ENCODE data around the gene PLXNA3.

DNA sequence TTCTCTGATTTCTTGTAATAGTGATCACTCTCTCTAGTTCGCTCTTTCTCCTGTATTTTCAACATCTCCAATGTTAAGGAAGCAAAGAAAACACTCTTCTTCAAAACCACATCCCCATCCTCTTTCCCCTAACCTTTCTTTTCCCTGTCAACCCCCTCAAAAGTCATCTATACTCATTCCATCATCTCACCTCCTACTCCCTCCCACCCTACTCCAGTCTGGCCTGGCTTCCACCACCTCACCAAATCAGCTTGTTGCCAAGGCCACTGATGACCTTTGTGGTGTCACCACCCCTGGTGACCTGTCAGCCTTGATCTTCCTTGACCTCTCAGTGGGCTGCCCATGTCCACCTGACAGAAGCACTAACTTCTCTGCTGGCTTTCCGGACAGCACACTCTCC lies 55.6 kb downstream of the PLXNA3 start:
- TF ChIP-seq, protein P1, sequence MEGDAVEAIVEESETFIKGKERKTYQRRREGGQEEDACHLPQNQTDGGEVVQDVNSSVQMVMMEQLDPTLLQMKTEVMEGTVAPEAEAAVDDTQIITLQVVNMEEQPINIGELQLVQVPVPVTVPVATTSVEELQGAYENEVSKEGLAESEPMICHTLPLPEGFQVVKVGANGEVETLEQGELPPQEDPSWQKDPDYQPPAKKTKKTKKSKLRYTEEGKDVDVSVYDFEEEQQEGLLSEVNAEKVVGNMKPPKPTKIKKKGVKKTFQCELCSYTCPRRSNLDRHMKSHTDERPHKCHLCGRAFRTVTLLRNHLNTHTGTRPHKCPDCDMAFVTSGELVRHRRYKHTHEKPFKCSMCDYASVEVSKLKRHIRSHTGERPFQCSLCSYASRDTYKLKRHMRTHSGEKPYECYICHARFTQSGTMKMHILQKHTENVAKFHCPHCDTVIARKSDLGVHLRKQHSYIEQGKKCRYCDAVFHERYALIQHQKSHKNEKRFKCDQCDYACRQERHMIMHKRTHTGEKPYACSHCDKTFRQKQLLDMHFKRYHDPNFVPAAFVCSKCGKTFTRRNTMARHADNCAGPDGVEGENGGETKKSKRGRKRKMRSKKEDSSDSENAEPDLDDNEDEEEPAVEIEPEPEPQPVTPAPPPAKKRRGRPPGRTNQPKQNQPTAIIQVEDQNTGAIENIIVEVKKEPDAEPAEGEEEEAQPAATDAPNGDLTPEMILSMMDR (IDR thresholded peaks at IDR 0.05): no peak
- TF ChIP-seq, protein P2, sequence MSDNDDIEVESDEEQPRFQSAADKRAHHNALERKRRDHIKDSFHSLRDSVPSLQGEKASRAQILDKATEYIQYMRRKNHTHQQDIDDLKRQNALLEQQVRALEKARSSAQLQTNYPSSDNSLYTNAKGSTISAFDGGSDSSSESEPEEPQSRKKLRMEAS (IDR thresholded peaks at IDR 0.05; ENCODE audit: low read depth): no peak
- TF ChIP-seq, protein P3, sequence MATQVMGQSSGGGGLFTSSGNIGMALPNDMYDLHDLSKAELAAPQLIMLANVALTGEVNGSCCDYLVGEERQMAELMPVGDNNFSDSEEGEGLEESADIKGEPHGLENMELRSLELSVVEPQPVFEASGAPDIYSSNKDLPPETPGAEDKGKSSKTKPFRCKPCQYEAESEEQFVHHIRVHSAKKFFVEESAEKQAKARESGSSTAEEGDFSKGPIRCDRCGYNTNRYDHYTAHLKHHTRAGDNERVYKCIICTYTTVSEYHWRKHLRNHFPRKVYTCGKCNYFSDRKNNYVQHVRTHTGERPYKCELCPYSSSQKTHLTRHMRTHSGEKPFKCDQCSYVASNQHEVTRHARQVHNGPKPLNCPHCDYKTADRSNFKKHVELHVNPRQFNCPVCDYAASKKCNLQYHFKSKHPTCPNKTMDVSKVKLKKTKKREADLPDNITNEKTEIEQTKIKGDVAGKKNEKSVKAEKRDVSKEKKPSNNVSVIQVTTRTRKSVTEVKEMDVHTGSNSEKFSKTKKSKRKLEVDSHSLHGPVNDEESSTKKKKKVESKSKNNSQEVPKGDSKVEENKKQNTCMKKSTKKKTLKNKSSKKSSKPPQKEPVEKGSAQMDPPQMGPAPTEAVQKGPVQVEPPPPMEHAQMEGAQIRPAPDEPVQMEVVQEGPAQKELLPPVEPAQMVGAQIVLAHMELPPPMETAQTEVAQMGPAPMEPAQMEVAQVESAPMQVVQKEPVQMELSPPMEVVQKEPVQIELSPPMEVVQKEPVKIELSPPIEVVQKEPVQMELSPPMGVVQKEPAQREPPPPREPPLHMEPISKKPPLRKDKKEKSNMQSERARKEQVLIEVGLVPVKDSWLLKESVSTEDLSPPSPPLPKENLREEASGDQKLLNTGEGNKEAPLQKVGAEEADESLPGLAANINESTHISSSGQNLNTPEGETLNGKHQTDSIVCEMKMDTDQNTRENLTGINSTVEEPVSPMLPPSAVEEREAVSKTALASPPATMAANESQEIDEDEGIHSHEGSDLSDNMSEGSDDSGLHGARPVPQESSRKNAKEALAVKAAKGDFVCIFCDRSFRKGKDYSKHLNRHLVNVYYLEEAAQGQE (IDR thresholded peaks at IDR 0.05; ENCODE audit: low read depth, low read length): no peak
- TF ChIP-seq FOXM1 (IDR thresholded peaks at IDR 0.05; ENCODE audit: low read depth) (no peak), EP300 (IDR thresholded peaks at IDR 0.05; ENCODE audit: borderline replicate concordance in 1 of 2, low read depth in 1 of 2, low read length in 1 of 2) (no peak), POLR2AphosphoS5 (IDR thresholded peaks at IDR 0.05; ENCODE audit: low read depth, low read length) (no peak), SIN3A (IDR thresholded peaks at IDR 0.05; ENCODE audit: borderline replicate concordance, low read depth, low read length) (no peak), TAF1 (IDR thresholded peaks at IDR 0.05; ENCODE audit: borderline replicate concordance, low read depth, low read length) (no peak)

Data from SK-N-SH (cell line).